Measurements from ENCODE around the gene PRKCE.

Gene PRKCE

GRCh38 chr2:46006473-46007025 is 355.1 kb downstream of the PRKCE start:
- WGBS, 2 experiments (ENCODE audit: insufficient coverage in 2 of 2): 93 to 95% methylated on average over 3 to 5 of the region's 7 CpGs
- Histone ChIP-seq H3K27ac (ENCODE audit: low read depth, low read length, severe bottlenecking) (no peak overlapping the region), H3K4me1 (ENCODE audit: control insufficient read depth, insufficient read depth, low read length, poor library complexity, severe bottlenecking) (peaks cover 10% of the 10 kb centered on the region), H3K4me3 (ENCODE audit: extremely low read depth, insufficient read depth, low read length, poor library complexity, severe bottlenecking) (no peak overlapping the region), H3K36me3 (ENCODE audit: control insufficient read depth, insufficient read depth, low read length) (peaks cover 76% of the 10 kb centered on the region), H3K9me3 (ENCODE audit: control insufficient read depth, low read length) (no peaks in the 10 kb centered on the region)

GRCh38 chr2:46007412-46007811 is 355.9 kb downstream of the PRKCE start:
- Histone ChIP-seq H3K9me3 (ENCODE audit: control insufficient read depth, low read length) (no peaks in the 10 kb centered on the region), H3K27ac (ENCODE audit: low read depth, low read length, severe bottlenecking) (no peak overlapping the region), H3K36me3 (ENCODE audit: control insufficient read depth, insufficient read depth, low read length) (peaks cover 76% of the 10 kb centered on the region), H3K4me1 (ENCODE audit: control insufficient read depth, insufficient read depth, low read length, poor library complexity, severe bottlenecking) (peaks cover 6% of the 10 kb centered on the region), H3K4me3 (ENCODE audit: extremely low read depth, insufficient read depth, low read length, poor library complexity, severe bottlenecking) (no peak overlapping the region)
- WGBS, 2 experiments (ENCODE audit: insufficient coverage in 2 of 2): 91 to 95% methylated on average over 11 of the region's 11 CpGs

DNA sequence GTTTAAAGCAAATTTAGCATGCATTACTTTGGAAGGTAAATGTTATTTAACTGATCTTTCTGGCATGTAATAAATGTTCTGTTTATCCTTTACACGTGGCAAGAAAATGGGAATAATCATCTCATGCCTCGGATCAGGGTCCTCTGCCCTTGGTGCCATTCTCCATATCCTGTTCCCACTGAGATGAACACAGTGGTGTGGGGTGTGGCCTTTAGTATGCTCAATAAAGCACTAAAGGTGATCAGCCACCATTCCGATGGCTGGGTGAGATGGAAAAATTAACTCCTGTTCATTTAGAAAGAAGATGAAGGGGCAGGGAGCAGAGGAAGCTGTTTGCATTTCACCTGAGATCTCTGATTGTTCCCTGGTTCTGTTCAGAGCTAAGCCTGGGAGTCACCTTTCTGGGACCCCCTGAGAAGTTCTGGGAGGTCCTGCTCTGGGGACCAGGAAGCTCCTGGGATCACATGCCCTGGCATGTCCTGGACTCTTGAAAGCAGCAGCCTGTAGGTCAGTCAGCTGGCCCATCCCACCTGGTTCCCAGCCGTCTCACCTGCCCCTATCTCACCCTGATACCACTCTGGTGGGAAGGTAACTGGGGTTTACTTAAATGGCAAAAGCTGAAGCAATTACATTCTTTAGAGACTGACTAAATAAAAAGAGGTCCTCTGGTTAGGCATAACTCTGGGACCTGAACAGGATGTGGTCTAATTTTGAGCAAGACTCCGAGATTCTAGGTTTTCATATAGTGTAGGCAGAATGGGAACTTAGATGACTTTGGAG is 356.8 kb downstream of the PRKCE start:
- peaks cover 6% of the 10 kb centered on the region for H3K4me1 ChIP-seq (ENCODE audit: control insufficient read depth, insufficient read depth, low read length, poor library complexity, severe bottlenecking)
- H3K36me3 ChIP-seq (ENCODE audit: control insufficient read depth, insufficient read depth, low read length): peaks cover 77% of the 10 kb centered on the region
- no peaks in the 10 kb centered on the region for H3K9me3 ChIP-seq (ENCODE audit: control insufficient read depth, low read length)
- 60 to 100% methylated on average over 2 to 3 of the region's 5 CpGs for WGBS, 2 experiments (ENCODE audit: insufficient coverage in 2 of 2)
- H3K27ac ChIP-seq (ENCODE audit: low read depth, low read length, severe bottlenecking): no peak overlapping the region
- no peak overlapping the region for H3K4me3 ChIP-seq (ENCODE audit: extremely low read depth, insufficient read depth, low read length, poor library complexity, severe bottlenecking)

DNA sequence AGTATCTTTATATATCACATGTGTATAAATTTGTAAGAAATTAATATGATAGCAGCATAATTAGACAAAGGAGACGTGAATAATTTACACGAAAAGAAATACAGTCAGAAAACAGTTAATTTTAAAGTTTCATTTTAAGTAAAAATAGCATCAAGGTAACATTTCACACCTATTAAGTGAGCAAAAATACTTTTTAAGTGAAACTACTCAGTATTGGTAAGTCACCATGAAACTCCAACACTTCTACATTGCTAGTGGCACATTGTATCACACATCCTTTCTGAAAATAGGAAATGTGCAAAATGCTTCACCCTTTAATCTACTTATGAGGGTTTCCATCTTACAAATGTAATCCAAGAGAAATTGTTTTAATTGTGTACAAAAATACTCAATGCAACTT is 357.8 kb downstream of the PRKCE start:
- no CpG with 5 or more reads among the region's 2 CpGs for WGBS, 2 experiments (ENCODE audit: insufficient coverage in 2 of 2)
- H3K27ac ChIP-seq (ENCODE audit: low read depth, low read length, severe bottlenecking): no peak overlapping the region
- H3K4me3 ChIP-seq (ENCODE audit: extremely low read depth, insufficient read depth, low read length, poor library complexity, severe bottlenecking): no peak overlapping the region
- no peaks in the 10 kb centered on the region for H3K9me3 ChIP-seq (ENCODE audit: control insufficient read depth, low read length)
- H3K36me3 ChIP-seq (ENCODE audit: control insufficient read depth, insufficient read depth, low read length): peaks cover 82% of the 10 kb centered on the region
- H3K4me1 ChIP-seq (ENCODE audit: control insufficient read depth, insufficient read depth, low read length, poor library complexity, severe bottlenecking): peaks cover 6% of the 10 kb centered on the region

DNA sequence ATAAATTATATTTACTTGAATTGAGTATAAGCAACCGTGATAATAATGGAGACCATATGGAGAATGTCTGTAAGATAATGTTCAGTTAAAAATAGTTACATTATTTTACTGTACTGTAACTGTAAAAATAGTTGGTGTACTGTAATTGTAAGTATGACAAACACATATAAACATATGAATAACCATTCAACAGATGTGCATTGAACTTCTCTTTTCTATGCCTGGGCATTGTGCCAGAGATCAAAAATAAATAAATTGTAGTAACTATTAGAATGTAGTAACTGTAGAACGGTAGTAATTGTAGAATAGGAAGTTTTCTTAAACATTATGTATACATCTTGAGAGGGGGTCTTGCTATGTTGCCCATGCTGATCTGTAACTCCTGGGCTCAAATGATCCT is 358.3 kb downstream of the PRKCE start:
- WGBS, 2 experiments (ENCODE audit: insufficient coverage in 2 of 2): 100% methylated on average over 1 of the region's 2 CpGs; no CpG with 5 or more reads in 1 of the 2 experiments
- H3K4me1 ChIP-seq (ENCODE audit: control insufficient read depth, insufficient read depth, low read length, poor library complexity, severe bottlenecking): peaks cover 9% of the 10 kb centered on the region
- H3K27ac ChIP-seq (ENCODE audit: low read depth, low read length, severe bottlenecking): no peak overlapping the region
- H3K36me3 ChIP-seq (ENCODE audit: control insufficient read depth, insufficient read depth, low read length): peaks cover 78% of the 10 kb centered on the region
- no peaks in the 10 kb centered on the region for H3K9me3 ChIP-seq (ENCODE audit: control insufficient read depth, low read length)
- H3K4me3 ChIP-seq (ENCODE audit: extremely low read depth, insufficient read depth, low read length, poor library complexity, severe bottlenecking): no peak overlapping the region

DNA sequence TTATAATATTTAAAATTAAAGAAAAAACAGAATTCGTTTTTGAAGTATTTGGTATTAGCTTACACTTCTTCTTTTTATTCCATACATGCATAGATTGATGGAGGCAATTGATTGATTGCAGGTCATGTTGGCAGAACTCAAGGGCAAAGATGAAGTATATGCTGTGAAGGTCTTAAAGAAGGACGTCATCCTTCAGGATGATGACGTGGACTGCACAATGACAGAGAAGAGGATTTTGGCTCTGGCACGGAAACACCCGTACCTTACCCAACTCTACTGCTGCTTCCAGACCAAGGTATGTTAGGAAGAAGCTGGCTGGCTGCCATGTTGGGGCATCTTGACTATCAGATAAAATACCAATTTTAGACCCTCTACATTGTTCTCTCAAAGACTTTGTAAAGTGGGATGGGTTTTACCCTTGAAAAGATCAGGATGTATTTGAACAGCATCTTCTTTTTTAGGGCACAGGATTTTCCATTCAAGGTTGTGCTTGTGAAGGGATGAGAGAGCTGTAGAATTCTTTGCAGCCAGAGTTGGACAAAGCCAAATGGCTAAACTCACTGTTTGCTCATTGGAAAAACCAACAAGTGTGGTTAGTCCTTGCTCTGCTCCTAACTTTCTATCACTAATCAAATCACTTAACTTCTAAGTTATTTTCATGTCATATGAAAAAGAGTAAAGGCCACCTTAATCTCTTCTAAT is 358.9 kb downstream of the PRKCE start:
- 100% methylated on average over 2 to 4 of the region's 5 CpGs for WGBS, 2 experiments (ENCODE audit: insufficient coverage in 2 of 2)

DNA sequence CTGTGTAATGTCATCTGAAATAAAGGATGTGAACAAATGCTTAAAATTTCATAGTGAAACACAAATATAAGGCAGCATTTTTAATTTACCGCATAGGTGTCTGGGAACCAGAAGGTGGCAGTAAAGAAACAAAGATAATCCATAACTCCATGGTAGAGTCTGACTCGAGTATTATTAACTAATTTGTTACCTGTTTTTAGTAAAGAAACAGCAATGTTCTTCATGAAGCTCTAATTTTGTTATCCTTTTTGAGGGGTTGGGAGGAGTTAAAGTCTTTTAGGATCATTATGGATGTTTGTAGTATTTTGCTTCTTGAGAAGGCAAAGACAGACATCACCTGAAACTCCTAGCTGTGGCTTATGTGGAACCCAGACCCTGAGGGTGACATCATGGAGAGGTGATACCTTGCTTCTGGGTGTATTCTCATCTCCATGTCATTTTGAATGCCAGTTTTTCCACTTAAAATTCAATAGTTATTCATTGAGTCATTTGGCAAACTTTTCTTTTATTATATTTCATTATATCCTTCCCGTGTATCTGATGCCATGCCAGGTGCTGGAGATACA is 359.5 kb downstream of the PRKCE start:
- no peak overlapping the region for H3K4me3 ChIP-seq (ENCODE audit: extremely low read depth, insufficient read depth, low read length, poor library complexity, severe bottlenecking)
- H3K9me3 ChIP-seq (ENCODE audit: control insufficient read depth, low read length): no peaks in the 10 kb centered on the region
- no peak overlapping the region for H3K27ac ChIP-seq (ENCODE audit: low read depth, low read length, severe bottlenecking)
- WGBS, 2 experiments (ENCODE audit: insufficient coverage in 2 of 2): no CpG with 5 or more reads among the region's 3 CpGs
- H3K36me3 ChIP-seq (ENCODE audit: control insufficient read depth, insufficient read depth, low read length): peaks cover 66% of the 10 kb centered on the region
- H3K4me1 ChIP-seq (ENCODE audit: control insufficient read depth, insufficient read depth, low read length, poor library complexity, severe bottlenecking): peaks cover 12% of the 10 kb centered on the region

More for the DNA sequence above, 358.9 kb downstream of the PRKCE start:
- no peaks in the 10 kb centered on the region for H3K9me3 ChIP-seq (ENCODE audit: control insufficient read depth, low read length)
- H3K4me3 ChIP-seq (ENCODE audit: extremely low read depth, insufficient read depth, low read length, poor library complexity, severe bottlenecking): no peak overlapping the region
- peaks cover 72% of the 10 kb centered on the region for H3K36me3 ChIP-seq (ENCODE audit: control insufficient read depth, insufficient read depth, low read length)
- H3K27ac ChIP-seq (ENCODE audit: low read depth, low read length, severe bottlenecking): no peak overlapping the region
- peaks cover 10% of the 10 kb centered on the region for H3K4me1 ChIP-seq (ENCODE audit: control insufficient read depth, insufficient read depth, low read length, poor library complexity, severe bottlenecking)

GRCh38 chr2:46012618-46013240 is 361.3 kb downstream of the PRKCE start:
- H3K9me3 ChIP-seq (ENCODE audit: control insufficient read depth, low read length): no peaks in the 10 kb centered on the region
- H3K4me1 ChIP-seq (ENCODE audit: control insufficient read depth, insufficient read depth, low read length, poor library complexity, severe bottlenecking): peaks cover 17% of the 10 kb centered on the region
- no peak overlapping the region for H3K4me3 ChIP-seq (ENCODE audit: extremely low read depth, insufficient read depth, low read length, poor library complexity, severe bottlenecking)
- 64 to 73% methylated on average over 2 to 3 of the region's 3 CpGs for WGBS, 2 experiments (ENCODE audit: insufficient coverage in 2 of 2)
- no peak overlapping the region for H3K27ac ChIP-seq (ENCODE audit: low read depth, low read length, severe bottlenecking)
- peaks cover 61% of the 10 kb centered on the region for H3K36me3 ChIP-seq (ENCODE audit: control insufficient read depth, insufficient read depth, low read length)

DNA sequence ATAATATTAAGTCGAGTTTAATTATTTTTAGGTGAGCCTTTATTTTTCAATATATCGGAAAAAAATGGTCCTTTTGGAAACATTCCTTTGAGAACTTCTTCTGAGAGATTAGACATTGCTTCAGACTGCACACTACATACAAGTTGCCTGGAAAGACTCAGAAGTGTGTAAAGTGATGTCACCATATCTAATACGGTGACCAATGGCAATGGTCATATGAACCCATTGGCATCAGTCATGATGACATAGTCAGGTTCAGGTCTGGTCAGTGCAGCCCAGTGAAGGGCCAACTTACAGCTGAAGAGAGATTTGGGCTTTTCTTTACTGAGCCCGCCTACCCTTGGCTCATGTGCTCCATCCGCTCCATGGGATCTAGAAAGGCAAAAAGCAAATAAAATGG is 362.3 kb downstream of the PRKCE start:
- WGBS, 2 experiments (ENCODE audit: insufficient coverage in 2 of 2): 93 to 100% methylated on average over 3 of the region's 5 CpGs
- peaks cover 56% of the 10 kb centered on the region for H3K36me3 ChIP-seq (ENCODE audit: control insufficient read depth, insufficient read depth, low read length)
- peaks cover 11% of the 10 kb centered on the region for H3K4me1 ChIP-seq (ENCODE audit: control insufficient read depth, insufficient read depth, low read length, poor library complexity, severe bottlenecking)
- no peak overlapping the region for H3K27ac ChIP-seq (ENCODE audit: low read depth, low read length, severe bottlenecking)
- H3K4me3 ChIP-seq (ENCODE audit: extremely low read depth, insufficient read depth, low read length, poor library complexity, severe bottlenecking): no peak overlapping the region
- no peaks in the 10 kb centered on the region for H3K9me3 ChIP-seq (ENCODE audit: control insufficient read depth, low read length)

GRCh38 chr2:46014911-46015654 is 363.6 kb downstream of the PRKCE start:
- H3K4me1 ChIP-seq (ENCODE audit: control insufficient read depth, insufficient read depth, low read length, poor library complexity, severe bottlenecking): peaks cover 11% of the 10 kb centered on the region
- H3K27ac ChIP-seq (ENCODE audit: low read depth, low read length, severe bottlenecking): peak overlapping the region; percentile 81
- 56 to 63% methylated on average over 1 of the region's 6 CpGs for WGBS, 2 experiments (ENCODE audit: insufficient coverage in 2 of 2)
- H3K4me3 ChIP-seq (ENCODE audit: extremely low read depth, insufficient read depth, low read length, poor library complexity, severe bottlenecking): no peak overlapping the region
- no peaks in the 10 kb centered on the region for H3K9me3 ChIP-seq (ENCODE audit: control insufficient read depth, low read length)
- H3K36me3 ChIP-seq (ENCODE audit: control insufficient read depth, insufficient read depth, low read length): peaks cover 61% of the 10 kb centered on the region
